ENCODE data around the gene BTBD16. TPM values are rescaled to one million over a fixed set of nuclear protein-coding genes. Genes with fewer than 3 reads are reported as not detected.

Gene BTBD16
- total RNA-seq, 2 experiments from 2014 or later = not detected

- CTCF ChIA-PET = interaction anchor here (1.2 kb wide), 1 partner anchor 73 kb away, joined by 5 read pairs; no protein-coding TSS in a partner anchor
- H3K27ac Mint-ChIP-seq = no peak overlapping the region
- TF ChIP-seq CTCF (IDR thresholded peaks at IDR 0.05) = no peak
- peaks cover 4% of the 10 kb centered on the region for H3K4me1 Mint-ChIP-seq (ENCODE audit: low read depth)
- peaks cover 4% of the 10 kb centered on the region for H3K27me3 Mint-ChIP-seq
- POLR2A ChIA-PET = interaction anchor here (1.0 kb wide), 1 partner anchor 12 kb away, joined by 3 read pairs; no protein-coding TSS in a partner anchor
- H3K4me3 Mint-ChIP-seq = no peak overlapping the region
- DNase-seq (peak; percentile 67), ATAC-seq (peak; percentile 94)
- peaks cover 2% of the 10 kb centered on the region for H3K36me3 Mint-ChIP-seq (ENCODE audit: low read depth)
- H3K9me3 Mint-ChIP-seq = peaks cover 7% of the 10 kb centered on the region
- intact Hi-C loops (cut with micrococcal nuclease) = no loop called here
These were observed 91.5 kb downstream of the BTBD16 start for GRCh38 chr10:122362621-122363020.

- CTCF ChIA-PET = no interaction called here
- POLR2A ChIA-PET = no interaction called here
- Mint-ChIP-seq H3K27ac (no peak overlapping the region), H3K4me1 (ENCODE audit: low read depth) (peaks cover 4% of the 10 kb centered on the region), H3K27me3 (peaks cover 4% of the 10 kb centered on the region), H3K36me3 (ENCODE audit: low read depth) (peaks cover under 1% of the 10 kb centered on the region), H3K9me3 (peaks cover 5% of the 10 kb centered on the region), H3K4me3 (no peak overlapping the region)
- no peak for ATAC-seq
- no peak for DNase-seq
- intact Hi-C loops (cut with micrococcal nuclease) = no loop called here
- TF ChIP-seq CTCF (IDR thresholded peaks at IDR 0.05) = no peak
These were observed 92.2 kb downstream of the BTBD16 start for GRCh38 chr10:122363311-122363710.

DNA sequence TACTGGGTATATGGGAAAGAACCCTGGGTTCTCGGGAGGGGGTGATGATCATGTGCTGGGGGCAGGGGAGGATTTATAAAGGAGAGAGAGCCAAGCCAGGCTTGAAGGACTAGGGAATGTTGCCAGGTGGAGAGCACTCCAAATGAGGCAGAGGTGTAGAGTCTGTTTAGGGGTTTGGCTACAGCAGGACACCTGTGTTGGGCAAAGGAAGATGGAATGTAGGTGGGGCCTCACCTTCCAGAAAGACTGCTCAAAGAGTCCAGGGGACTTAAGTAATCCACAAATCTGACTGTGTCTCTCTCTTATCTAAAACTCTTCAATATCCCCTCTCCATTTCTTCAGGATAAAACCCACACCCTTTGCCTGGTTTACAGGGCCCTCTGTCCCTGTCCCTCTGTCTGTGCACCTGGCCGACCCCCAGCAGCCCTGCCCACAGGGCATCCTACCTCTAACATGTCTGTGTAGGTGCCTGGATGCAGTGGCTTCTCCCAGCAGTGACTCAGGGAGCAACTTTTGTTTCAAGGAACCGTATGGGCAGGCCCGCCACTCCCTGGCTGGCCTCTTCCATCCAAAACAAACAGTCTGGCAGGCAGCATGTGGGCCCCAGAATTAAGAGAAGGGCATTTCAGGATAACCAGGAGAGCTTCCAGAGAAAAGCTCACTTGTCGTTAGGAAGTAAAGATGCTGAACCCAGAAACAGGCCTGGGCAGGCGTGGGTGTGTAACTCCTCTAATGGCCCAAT, 92.8 kb downstream of the BTBD16 start:
- Mint-ChIP-seq H3K4me3 (no peak overlapping the region), H3K9me3 (peaks cover under 1% of the 10 kb centered on the region), H3K27me3 (peaks cover 4% of the 10 kb centered on the region), H3K4me1 (ENCODE audit: low read depth) (peaks cover 4% of the 10 kb centered on the region), H3K36me3 (ENCODE audit: low read depth) (no peaks in the 10 kb centered on the region), H3K27ac (no peak overlapping the region)
- DNase-seq (no peak), ATAC-seq (no peak)
- intact Hi-C loops (cut with micrococcal nuclease) = no loop called here
- ChIA-PET POLR2A (no interaction called here), CTCF (interaction anchor here (1.0 to 1.4 kb wide), 2 partner anchors 10 to 71 kb away, joined by 3 read pairs; partner anchors contain the start of gene PLEKHA1)
- no peak for TF ChIP-seq CTCF (IDR thresholded peaks at IDR 0.05)

GRCh38 chr10:122368502-122369254, 97.6 kb downstream of the BTBD16 start:
- ATAC-seq = no peak
- no peaks in the 10 kb centered on the region for H3K9me3 Mint-ChIP-seq
- peaks cover 4% of the 10 kb centered on the region for H3K4me1 Mint-ChIP-seq (ENCODE audit: low read depth)
- intact Hi-C loops (cut with micrococcal nuclease) = no loop called here
- H3K27ac Mint-ChIP-seq = no peak overlapping the region
- H3K36me3 Mint-ChIP-seq (ENCODE audit: low read depth) = no peaks in the 10 kb centered on the region
- DNase-seq = no peak
- TF ChIP-seq CTCF (IDR thresholded peaks at IDR 0.05) = no peak
- ChIA-PET CTCF (interaction anchor here (1.0 to 3.1 kb wide), 5 partner anchors 12 to 70 kb away, joined by 3 to 13 read pairs (median 4); no protein-coding TSS in a partner anchor), POLR2A (no interaction called here)
- no peak overlapping the region for H3K4me3 Mint-ChIP-seq
- H3K27me3 Mint-ChIP-seq = peaks cover 13% of the 10 kb centered on the region

Data from activated CD8-positive, alpha-beta T cell treated with anti-CD3 and anti-CD28 coated beads for 36 hours (primary cell).